HG03565 (cell line): ENCODE data around the gene GSS.

Experiments
- ATAC-seq: cut with Tn5 transposase; IDR thresholded peaks from one replicate; pipeline ENCODE4 v1.9.1; 2021; ENCODE audit warnings: mild to moderate bottlenecking, moderate library complexity; ENCODE audit not compliant: unreplicated experiment

Gene GSS

DNA sequence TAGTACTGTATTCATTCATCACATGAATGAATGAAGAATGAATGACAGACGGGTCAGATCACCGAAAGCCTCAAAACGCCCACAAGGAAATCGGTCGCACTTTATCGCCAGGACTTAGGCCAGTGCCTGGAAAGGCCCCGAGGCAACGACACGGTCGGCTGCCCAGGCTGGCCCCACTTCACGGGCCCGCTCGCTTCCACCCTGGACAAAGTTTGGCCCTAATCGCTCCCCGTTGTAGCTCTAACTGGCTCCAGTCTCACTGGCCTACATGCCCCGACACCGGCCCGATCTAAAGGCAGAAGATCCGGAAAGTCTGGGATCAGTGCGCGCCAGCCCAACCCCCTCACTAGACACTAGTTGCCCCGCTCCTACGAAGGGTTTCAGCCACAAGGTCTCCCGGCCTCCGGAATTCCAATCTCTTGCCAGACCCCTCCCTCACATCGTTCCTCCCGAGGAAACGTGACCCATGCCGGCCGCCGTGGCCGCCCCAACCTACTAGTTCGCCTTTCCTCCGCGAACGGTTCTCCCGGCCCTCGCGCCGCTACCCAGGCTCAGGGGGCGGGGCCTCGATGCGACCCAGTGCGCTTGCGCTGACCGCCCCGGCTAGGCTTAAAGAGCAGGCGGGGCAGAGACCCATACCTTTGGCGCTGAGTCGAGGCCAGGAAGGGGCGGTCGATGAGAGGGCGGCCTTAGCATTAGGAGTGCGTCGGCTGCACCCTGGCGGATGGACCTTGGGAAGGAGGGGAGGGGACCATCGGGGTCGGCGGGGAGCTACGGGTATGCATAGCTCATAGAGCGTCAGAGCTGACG lies at the start of gene GSS, which contains the start of gene MYH7B:
TSS of gene GSS (minus strand) at position 576 of the 810 bp plus-strand sequence. CDS start 3,954 bp downstream, outside the sequence.
TSS of gene MYH7B (plus strand) at position 638 of the 810 bp plus-strand sequence. CDS start 22,138 bp downstream, outside the sequence.
- peak; percentile 85 for ATAC-seq

DNA sequence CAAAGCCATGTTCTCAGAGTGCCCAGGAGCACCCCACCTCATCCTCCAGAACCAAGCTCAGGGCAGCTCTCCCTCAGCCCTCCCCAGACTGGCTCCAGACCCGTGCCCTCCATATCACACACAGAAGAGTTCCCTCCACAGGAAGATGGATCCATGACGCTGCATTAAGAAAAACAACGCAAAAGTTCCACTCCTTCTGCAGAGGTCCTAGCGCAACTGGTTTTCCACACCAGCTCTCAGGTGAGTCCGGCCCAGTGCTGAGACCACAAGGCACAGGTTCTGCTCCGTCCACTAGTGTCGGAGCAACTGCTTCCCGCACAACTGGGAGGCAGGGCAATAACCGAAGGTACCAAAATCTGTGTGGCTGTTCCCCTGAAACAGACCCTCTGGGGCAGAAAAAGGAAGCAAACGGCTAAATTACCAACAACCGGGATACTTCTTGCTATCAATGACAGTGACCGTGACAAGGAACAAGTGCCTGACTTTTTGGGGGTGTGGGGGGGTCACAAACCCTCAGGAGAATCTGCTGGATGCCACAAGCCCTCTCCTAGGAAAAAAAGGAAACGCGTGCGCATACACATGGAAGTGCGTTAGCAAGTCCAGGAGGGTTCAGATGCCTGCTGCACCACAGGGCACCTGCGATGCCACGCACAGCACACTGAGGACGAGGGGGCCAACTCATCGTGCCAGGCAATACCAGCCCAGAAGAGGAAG lies 49.3 kb upstream of the GSS start:
- ATAC-seq: no peak

DNA sequence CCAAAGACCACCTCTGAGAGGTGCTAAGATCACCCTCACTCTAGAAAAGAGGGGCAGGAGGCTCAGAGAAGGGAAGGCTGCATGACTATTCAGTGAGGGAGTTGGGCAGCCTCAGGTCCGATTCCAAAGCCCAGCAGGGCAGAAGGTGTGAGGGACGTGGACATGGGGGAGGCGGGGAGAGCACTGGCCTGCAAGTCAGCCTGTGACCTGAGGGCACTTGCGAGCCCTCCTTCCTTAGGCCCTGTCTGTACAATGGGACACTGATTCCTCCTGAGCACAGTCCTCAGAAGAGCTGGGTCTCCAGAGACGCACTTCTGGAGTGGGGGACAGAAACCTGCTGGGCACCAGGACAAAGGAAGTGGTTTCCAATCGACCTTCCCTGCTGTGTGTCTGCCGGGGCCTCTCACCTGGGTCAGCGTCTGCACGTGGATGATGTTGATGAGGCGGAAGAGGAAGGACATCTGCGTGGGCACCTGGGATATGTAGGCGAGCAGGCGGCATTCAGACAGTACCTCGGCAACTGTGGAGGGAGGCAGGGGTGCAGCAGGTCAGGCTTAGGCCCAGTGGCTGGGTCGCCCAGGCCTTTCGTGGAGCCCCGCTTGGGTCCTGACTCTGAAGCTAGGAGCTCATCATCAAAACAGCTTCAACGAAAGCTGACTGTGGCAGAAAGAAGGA lies 48.6 kb upstream of the GSS start:
- no peak for ATAC-seq

DNA sequence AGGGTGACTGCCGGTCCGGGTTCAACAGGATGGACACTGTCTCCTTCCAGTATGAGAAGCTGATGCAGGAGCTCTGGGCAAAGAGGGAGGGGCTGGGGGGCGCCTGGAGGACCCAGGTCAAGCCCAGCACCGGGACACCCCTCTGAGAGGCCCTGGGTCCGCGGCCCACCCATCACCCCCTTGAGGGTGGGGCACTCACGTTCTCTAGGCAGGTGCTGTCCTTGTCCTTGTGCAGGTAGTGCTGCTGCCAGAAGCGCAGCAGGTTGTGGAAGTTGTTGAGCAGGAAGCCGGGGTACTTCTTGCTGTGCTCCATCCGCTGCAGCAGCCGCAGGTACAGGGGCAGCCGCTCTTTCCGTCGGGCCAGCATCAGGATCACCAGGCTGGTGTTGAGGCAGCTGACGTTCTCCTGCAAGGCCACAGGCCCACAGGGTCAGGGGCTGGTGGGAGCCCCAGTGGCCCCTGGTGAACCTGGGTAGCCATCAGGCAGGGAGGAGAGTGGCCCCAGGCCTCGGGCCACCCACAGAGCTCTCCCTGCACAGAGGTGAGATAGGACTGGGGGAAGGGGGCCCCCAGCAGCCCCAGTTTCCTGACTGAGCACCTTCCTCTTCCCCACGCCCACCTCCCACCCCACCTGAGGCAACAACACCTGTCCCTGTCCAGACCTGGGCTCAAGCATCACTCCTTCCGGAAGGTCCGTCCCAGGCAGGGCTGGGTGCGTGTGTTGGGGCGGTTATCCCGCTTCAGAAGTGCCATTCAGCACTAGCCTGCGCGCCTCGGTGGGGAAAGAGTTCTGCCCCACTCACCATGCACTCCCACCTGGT lies 47.8 kb upstream of the GSS start:
- no peak for ATAC-seq

DNA sequence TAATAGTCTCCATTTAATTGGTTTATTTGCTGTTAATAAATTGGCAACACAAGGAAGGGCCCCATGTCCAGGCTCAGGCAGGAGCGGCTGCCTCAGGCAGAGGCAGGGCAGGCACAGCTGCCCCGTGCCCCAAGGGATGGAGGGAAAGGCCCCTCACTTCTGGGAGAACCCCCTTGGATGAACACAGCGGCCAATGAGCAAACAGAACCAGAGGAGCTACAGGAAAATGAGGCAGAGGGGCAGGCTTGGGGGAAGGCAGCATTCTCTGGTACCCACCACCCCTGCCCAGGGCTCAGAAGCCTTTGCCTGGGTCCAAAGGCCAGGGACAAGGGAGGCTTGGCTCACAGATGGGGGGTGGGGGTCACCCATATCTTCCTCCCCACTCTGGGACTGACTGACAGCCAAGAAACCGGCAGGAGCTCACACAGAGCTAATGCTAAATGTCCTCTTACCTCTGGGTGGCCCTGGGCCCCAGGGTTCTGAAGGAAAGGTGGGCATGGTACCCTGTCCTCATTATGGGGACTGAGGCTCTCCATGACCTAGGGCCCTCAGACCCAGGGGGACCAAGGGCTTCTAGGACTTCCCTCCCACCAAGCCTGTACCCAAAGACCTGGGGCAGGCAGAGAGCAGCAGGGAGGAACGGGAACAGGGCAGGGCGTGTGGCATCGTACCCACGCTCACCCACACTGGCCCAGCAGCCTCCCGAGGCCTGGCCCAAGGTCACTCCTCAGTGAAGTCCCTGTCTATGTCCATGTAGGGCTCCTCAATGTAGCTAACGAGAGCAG lies 47.0 kb upstream of the GSS start:
- ATAC-seq: no peak

DNA sequence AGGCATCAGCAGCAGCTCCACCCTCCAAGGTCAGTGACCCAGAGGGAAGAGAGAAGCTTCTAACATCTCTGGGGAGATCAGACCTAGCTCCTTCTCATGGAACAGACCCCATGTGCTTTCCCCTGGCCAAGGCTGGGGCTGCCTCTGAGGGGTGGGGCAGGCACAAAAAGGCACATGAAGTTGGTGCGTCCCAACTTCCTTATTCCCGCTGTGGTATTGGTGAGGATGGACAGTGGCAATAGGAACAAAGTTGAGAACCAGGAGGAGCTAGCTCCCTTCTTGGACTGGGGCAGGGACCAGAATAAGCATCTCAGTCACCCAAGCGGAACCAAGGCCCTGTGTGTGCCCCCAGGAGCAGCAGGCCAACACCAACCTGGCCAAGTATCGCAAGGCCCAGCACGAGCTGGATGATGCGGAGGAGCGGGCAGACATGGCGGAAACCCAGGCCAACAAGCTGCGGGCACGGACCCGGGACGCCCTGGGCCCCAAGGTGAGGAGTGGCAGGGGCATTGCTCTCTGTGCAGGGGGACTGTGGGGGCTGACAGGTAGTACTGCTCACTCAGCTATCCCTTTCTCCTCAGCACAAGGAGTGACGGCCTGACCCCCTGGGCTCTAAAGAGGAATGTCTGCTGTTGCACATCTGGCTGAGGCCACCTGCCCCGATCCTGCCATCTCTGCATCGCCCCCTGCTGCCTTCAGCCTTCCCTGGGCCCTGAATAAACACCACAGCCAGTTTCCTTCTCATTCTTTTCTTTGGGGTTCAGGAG lies 46.2 kb upstream of the GSS start:
- ATAC-seq: no peak

DNA sequence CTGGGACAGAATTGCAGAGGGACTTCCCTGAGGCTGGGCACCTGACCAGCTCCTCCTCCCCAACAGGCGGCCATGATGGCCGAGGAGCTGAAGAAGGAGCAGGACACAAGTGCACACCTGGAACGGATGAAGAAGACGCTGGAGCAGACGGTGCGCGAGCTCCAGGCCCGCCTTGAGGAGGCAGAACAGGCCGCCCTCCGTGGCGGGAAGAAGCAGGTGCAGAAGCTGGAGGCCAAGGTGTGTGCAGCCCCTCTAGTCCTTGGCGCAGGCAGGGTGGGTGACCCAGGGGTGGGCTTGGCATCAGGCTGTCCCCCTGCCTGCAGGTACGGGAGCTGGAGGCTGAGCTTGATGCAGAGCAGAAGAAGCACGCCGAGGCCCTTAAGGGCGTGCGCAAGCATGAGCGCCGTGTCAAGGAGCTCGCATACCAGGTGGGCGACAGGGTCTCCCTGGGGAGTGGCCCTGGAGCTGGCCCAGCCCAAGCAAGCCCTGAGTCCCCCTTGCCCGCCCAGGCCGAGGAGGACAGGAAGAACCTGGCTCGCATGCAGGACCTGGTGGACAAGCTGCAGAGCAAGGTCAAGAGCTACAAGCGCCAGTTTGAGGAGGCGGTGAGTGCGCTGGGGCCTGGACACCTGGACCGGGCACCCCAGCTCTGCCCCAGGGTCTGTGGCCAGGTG lies 45.5 kb upstream of the GSS start:
- ATAC-seq: no peak

DNA sequence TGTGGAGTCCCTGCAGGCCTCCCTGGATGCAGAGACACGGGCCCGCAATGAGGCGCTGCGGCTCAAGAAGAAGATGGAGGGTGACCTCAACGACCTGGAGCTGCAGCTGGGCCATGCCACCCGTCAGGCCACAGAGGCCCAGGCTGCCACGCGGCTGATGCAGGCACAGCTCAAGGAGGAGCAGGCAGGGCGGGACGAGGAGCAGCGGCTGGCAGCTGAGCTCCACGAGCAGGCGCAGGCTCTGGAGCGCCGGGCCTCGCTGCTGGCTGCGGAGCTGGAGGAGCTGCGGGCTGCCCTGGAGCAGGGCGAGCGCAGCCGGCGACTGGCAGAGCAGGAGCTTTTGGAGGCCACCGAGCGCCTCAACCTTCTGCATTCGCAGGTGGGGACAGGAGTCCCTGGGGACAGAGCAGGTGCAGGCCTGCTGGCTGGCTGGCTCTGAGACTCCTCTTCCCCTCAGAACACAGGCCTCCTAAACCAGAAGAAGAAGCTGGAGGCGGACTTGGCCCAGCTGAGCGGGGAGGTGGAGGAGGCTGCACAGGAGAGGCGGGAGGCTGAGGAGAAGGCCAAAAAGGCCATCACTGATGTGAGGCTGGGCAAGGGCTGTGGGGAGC lies 44.8 kb upstream of the GSS start:
- ATAC-seq: no peak

DNA sequence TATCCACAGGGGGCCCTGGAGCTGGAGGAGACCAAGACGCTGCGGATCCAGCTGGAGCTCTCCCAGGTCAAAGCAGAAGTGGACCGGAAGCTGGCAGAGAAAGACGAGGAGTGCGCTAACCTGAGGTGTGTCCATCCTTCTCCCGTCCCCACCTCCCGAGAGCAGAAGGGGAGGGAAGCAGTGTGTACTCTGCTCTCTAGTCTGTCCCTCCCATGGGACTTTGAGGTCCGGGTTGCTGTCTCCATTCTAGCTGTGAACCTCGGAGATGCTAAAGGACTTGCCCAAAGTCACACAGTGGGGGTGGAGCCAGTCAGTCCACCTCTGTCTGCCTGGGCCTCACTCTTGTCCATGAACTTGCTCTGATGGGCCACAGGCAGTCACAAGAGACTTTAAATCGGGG lies 44.2 kb upstream of the GSS start:
- no peak for ATAC-seq

DNA sequence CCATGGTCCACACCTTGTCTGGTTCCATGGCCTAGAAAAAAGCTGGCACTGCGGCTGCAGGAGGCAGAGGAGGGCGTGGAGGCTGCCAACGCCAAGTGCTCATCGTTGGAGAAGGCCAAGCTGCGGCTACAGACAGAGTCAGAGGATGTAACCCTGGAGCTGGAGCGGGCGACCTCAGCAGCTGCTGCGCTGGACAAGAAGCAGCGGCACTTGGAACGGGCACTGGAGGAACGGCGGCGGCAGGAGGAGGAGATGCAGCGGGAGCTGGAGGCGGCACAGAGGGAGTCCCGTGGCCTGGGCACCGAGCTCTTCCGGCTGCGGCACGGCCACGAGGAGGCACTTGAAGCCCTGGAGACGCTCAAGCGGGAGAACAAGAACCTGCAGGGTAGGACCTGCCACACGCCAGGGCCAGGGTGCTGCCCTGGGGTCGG lies 43.4 kb upstream of the GSS start:
- ATAC-seq: no peak

DNA sequence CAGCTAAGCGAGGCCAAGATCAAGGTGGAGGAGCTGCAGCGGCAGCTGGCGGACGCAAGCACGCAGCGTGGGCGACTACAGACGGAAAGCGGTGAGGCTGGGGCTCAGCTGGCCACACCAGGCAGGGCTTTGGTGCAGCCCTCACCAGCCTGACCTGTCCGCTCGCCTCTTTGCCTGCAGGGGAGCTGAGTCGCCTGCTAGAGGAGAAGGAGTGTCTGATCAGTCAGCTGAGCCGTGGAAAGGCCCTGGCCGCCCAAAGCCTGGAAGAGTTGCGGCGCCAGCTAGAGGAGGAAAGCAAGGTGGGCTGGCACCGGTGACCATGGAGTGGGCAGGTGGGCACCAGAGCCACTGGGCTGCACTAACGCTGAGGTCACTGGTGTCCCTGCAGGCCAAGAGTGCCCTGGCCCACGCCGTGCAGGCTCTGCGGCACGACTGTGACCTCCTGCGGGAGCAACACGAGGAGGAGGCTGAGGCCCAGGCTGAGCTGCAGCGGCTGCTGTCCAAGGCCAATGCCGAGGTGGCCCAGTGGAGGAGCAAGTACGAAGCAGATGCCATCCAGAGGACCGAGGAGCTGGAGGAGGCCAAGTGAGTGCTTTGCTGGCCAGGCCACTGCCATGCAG lies 42.8 kb upstream of the GSS start:
- ATAC-seq: no peak

DNA sequence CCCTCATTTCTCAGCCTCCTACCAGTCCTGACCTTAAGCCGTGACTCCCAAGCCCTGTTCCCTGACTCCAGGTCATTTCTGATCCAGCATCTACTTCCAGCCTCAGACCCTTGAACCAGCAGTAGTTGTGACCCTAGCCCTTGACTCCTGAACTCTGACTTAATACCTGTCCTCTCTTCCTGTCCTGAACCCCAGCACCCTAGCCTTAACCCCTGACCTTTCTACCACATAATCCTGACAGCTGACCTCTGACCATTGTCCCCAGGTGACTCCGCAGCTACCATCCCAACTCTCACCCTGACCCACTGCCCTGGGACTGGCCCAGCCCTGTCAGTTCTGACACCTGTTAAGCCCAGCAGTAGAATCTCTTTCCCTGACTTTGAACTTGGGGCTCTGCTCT lies 42.2 kb upstream of the GSS start:
- ATAC-seq: no peak

DNA sequence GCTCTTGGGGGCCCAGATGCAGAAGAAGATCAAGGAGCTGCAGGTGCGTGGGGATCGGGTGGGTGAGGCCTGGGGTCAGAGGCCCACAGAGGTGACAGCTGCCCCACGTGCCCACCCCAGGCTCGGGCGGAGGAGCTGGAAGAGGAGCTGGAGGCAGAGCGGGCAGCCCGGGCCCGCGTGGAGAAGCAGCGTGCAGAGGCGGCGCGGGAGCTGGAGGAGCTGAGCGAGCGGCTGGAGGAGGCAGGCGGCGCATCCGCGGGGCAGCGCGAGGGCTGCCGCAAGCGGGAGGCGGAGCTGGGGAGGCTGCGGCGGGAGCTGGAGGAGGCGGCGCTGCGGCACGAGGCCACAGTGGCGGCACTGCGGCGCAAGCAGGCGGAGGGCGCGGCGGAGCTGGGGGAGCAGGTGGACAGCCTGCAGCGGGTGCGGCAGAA lies 41.5 kb upstream of the GSS start:
- ATAC-seq: no peak

DNA sequence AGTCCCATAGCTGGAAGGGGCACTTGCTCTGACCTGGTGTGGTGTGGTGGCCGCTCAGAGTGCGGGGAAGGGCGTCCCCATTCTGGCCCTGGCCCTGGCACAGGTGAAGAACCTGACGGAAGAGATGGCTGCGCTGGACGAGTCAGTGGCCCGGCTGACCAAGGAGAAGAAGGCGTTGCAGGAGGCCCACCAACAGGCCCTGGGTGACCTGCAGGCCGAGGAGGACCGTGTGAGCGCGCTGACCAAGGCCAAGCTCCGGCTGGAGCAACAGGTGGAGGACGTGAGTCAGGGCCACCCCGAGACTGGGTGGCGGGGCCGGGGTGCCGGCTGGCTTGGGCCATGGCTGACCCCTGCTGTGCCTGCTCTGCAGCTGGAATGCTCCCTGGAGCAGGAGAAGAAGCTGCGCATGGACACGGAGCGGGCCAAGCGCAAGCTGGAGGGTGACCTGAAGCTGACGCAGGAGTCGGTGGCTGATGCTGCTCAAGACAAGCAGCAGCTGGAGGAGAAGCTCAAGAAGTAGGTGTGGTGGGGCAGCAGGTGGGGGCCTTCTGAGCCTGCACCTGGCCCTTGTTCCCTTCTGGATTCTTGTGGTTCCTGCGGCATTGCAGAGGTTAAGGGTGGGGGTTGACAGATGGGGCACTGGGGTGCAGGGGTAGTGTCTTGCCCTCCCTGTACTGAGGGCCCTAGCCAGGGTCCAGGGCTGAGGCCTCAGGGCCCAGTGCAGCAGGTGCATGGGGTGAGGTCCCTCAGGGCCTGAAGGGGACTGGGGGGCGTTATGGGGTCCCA lies 40.8 kb upstream of the GSS start:
- no peak for ATAC-seq

DNA sequence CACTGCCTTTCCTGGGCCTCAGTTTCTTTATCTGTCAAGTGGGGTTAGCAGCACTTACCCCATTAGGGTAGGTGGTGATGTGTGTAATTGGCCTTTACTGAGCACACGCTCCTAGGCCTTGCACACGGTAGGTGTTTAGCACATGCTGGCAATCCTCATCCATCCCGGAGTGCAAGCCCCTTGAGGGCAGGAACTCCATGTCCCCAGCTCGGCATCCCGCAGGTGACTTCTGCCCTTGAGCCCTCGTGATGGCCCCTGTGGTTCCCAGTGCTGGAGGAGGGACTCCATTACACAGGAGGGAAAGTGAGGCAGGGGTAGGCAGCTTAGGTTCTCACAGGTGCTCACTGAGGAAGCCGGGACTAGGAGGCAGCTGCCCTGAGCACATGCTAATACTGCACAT lies 40.1 kb upstream of the GSS start:
- no peak for ATAC-seq

DNA sequence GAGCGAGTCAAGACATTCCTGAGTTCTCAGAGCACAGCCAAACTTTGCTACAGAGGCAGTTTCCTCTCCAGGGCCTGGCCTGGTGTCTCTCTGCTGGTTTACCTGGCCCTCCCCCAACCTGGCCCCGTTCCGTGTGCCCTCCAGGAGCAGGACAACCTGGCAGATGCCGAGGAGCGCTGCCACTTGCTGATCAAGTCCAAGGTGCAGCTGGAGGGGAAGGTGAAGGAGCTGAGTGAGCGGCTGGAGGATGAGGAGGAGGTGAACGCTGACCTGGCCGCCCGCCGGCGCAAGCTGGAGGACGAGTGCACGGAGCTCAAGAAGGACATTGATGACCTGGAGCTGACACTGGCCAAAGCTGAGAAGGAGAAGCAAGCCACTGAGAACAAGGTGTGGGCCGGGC lies 39.6 kb upstream of the GSS start:
- no peak for ATAC-seq

DNA sequence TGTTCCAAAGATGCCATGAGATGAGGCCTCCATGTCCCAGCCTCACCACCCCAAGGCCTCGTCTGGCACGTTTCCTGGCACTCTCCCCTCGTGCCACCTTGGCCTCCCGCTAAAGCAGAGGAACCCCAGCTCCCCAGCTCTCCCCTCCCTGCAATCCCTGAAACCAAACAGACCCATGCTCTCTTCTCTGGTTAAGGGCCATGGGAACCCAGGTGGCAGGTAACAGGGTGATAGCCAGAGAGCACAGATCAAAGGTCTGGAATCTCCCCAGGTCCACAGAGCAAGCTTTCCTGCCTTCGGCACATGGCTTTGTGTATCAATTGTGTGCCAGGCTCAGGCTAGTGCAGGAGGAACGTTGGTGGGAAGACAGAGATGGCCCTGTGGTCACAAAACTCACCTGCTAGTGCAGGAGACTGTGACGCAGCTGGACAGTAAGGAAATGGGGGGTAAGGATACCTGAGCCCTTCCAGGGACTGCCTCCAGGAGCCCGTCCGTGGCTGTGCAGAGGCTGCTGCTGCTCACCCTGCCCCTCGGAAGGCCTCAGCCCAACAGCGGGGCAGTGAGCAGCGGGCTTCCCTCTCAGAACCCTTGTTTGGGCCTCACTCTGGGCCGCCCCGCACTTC lies 39.0 kb upstream of the GSS start:
- no peak for ATAC-seq
